Stomach smooth muscle (tissue), 2 donors: ENCODE results near the gene MED26.

Source experiments
- H3K27ac ChIP-seq: one replicate; pipeline ENCODE4 v1.7.0; 2013; ENCODE audit warnings: mild to moderate bottlenecking, low read length, inconsistent platforms
- H3K27me3 ChIP-seq, 2 donors: one replicate each; pipeline ENCODE4 v1.7.0; 2013; ENCODE audit warnings: low read length in 2 of 2; ENCODE audit not compliant: insufficient read depth in 2 of 2, control insufficient read depth in 1 of 2
- H3K36me3 ChIP-seq, 2 donors: one replicate each; pipeline ENCODE4 v1.7.0; 2013; ENCODE audit warnings: low read length in 2 of 2; ENCODE audit not compliant: control insufficient read depth in 2 of 2, insufficient read depth in 2 of 2
- H3K4me1 ChIP-seq: one replicate; pipeline ENCODE4 v1.7.0; 2013; ENCODE audit warnings: low read length; ENCODE audit not compliant: control insufficient read depth, insufficient read depth
- H3K4me3 ChIP-seq, 2 donors: one replicate each; pipeline ENCODE4 v1.7.0; 2013; ENCODE audit warnings: low read length in 2 of 2
- H3K9ac ChIP-seq, 2 donors: one replicate each; pipeline ENCODE4 v1.7.0; 2013; ENCODE audit warnings: low read length in 2 of 2, mild to moderate bottlenecking in 1 of 2
- H3K9me3 ChIP-seq, 2 donors: one replicate each; pipeline ENCODE4 v1.7.0; 2013; ENCODE audit warnings: low read length in 2 of 2; ENCODE audit not compliant: control insufficient read depth in 2 of 2
- donor health status: healthy.
- donor health status: Pancreatic carcinoma.

Gene MED26

DNA sequence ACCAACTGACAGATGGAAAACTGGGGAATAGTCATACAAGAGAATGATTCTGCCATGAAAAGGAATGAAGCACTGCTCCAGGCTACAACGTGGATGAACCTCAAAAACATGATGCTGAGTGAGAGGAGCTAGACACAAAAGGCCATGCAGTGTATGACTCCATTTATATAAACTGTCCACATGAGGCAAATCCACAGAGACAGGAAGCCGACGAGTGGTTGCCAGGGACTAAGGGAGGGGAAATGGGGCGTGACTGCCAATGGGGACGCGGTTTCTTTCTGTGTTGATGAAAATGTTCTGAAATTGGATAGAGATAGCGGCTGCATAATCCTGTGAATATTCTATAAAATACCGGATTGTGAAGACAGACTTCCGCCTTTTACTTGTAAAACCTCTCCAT is 21.7 kb upstream of the MED26 start:
- Histone ChIP-seq H3K27me3 (no peaks in the 10 kb centered on the region), H3K4me3 (no peak overlapping the region), H3K36me3 (peaks cover 52 to 53% of the 10 kb centered on the region in 2 donors), H3K9me3 (no peaks in the 10 kb centered on the region), H3K4me1 (peaks cover 2% of the 10 kb centered on the region), H3K9ac (no peak overlapping the region), H3K27ac (no peak overlapping the region)

DNA sequence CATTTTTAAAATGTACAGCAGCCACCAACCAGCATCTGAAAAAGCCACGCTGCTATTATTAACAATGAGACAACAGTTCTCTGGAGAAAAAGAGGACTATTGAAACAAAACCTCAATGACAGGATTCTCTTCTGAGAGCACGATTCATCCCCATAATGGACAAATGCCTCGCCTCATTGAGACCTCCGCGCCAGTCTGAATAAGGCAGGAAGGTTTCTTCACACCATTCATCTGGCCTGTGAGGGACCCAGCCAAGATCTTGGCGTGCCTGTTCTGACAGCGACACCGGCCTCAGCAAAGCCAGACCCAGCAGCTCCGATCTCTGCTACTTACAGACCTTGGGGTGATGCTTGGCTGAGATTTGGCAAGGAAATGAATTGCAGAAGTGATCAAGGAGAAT is 17.1 kb upstream of the MED26 start:
- peaks cover 36% of the 10 kb centered on the region in 2 donors for H3K36me3 ChIP-seq

DNA sequence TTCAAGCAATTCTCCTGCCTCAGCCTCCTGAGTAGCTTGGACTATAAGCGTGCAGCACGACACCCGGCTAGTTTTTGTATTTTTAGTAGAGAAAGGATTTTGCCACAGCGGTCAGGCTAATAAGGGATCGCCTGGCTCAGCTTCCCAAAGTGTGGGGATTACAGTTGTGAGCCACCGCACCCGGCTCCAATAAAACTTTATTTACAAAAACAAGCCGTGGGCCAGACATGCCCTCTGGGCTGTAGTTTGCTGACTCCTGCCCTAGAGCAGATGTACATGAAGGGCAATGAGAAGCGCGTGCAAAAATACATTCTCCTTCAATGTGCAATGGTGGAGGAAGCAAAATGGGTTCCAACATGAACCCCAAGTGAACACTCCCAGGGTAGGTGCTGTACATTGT is 13.7 kb upstream of the MED26 start:
- H3K9me3 ChIP-seq, result no peaks in the 10 kb centered on the region
- no peaks in the 10 kb centered on the region for H3K4me1 ChIP-seq
- no peaks in the 10 kb centered on the region for H3K27me3 ChIP-seq
- H3K4me3 ChIP-seq, result no peak overlapping the region
- no peak overlapping the region for H3K27ac ChIP-seq
- H3K36me3 ChIP-seq, result peaks cover 32 to 36% of the 10 kb centered on the region in 2 donors
- H3K9ac ChIP-seq, result no peak overlapping the region

More for the DNA sequence above, 17.1 kb upstream of the MED26 start:
- no peak overlapping the region for H3K9ac ChIP-seq
- no peaks in the 10 kb centered on the region for H3K9me3 ChIP-seq
- no peaks in the 10 kb centered on the region for H3K27me3 ChIP-seq
- no peak overlapping the region for H3K27ac ChIP-seq
- H3K4me1 ChIP-seq, result no peaks in the 10 kb centered on the region
- H3K4me3 ChIP-seq, result no peak overlapping the region

DNA sequence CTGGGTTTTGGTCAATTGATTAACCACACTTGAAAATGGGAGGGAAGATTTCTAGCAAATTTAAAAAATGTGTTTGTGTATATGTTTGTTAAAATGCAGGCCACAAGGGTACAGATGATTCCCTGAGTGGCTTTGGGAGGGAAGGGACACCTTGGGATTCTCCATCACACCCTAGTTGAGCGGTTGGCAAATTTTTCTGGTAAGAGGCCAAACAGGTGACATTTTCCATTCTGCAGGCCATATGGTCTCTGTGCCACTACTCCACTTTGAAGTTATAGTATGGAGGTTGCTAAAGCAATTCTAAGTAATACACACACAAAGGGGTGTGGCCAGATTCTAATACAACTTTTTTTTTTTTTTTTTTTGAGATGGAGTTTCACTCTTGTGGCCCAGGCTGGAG is 12.9 kb upstream of the MED26 start:
- Histone ChIP-seq H3K36me3 (peaks cover 25 to 31% of the 10 kb centered on the region in 2 donors), H3K4me3 (no peak overlapping the region)

DNA sequence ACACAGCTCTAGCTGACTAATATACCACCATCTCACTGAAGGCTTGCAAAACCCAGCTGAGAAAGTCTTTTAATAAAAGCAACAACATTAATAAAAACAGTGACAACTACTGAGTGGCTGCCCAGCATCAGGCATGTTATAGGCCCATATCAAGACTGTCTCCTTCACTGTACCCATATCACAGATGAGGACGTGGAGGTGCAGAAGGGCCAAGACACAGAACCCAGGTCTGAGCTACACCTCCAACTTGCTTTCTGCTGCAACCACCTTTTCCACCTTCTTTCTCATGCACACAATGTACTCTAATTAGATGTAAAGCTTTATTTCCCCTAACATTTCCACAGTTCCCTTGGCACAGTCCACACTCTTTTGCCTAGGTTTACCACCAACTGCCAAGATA is 10.7 kb upstream of the MED26 start:
- H3K9me3 ChIP-seq, result no peaks in the 10 kb centered on the region
- peaks cover 19 to 23% of the 10 kb centered on the region in 2 donors for H3K36me3 ChIP-seq
- H3K27me3 ChIP-seq, result no peaks in the 10 kb centered on the region
- no peak overlapping the region for H3K27ac ChIP-seq
- no peaks in the 10 kb centered on the region for H3K4me1 ChIP-seq
- H3K9ac ChIP-seq, result no peak overlapping the region
- no peak overlapping the region for H3K4me3 ChIP-seq

More for the DNA sequence above, 12.9 kb upstream of the MED26 start:
- H3K9me3 ChIP-seq, result no peaks in the 10 kb centered on the region
- no peaks in the 10 kb centered on the region for H3K27me3 ChIP-seq
- no peak overlapping the region for H3K27ac ChIP-seq
- no peak overlapping the region for H3K9ac ChIP-seq
- H3K4me1 ChIP-seq, result no peaks in the 10 kb centered on the region

DNA sequence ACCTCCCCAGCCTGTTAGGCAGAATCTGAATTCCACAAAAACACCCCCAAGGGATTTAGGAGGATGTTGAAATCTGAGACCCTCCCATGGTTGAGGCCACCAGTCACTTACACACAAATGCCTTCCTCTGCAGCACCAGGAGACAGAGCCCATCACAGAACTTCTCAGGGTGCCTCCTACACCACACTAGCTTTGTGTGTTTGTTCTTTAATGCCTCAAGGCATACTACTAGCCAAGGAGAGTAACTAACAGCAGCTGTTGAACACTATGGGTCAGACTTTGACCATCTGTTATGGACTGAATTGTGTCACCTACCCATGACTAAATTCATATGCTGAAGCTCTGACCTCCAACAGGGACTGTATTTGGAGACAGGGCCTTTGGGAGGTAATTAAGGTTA is 9.5 kb upstream of the MED26 start:
- Histone ChIP-seq H3K4me3 (no peak overlapping the region), H3K27ac (no peak overlapping the region), H3K4me1 (no peaks in the 10 kb centered on the region), H3K9ac (no peak overlapping the region), H3K36me3 (peaks cover 13 to 22% of the 10 kb centered on the region in 2 donors), H3K9me3 (no peaks in the 10 kb centered on the region), H3K27me3 (no peaks in the 10 kb centered on the region)

DNA sequence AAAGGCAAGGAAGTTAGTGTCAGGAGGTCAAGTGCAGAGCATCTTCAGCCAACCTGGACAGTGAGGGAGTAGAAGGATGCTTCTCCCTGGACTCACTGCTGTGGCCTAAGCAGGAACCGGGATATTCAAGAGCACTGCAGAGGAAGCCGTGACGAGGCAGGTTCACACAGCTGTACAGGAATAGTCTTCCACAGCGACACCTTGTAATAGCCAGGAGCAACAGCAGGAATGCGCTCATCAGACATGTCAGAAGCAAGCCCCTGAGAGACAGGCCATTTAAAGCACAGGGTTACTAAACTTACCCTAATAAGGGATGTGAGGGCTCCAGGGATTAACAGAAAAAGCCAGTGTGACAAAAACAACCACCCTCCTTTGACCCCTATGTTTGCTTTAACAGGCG is 3.5 kb upstream of the MED26 start:
- H3K4me1 ChIP-seq, result peaks cover 19% of the 10 kb centered on the region
- peaks cover 3 to 9% of the 10 kb centered on the region in 2 donors for H3K36me3 ChIP-seq
- H3K4me3 ChIP-seq, result no peak overlapping the region
- no peaks in the 10 kb centered on the region for H3K27me3 ChIP-seq
- no peak overlapping the region for H3K9ac ChIP-seq
- no peaks in the 10 kb centered on the region for H3K9me3 ChIP-seq
- H3K27ac ChIP-seq, result no peak overlapping the region

DNA sequence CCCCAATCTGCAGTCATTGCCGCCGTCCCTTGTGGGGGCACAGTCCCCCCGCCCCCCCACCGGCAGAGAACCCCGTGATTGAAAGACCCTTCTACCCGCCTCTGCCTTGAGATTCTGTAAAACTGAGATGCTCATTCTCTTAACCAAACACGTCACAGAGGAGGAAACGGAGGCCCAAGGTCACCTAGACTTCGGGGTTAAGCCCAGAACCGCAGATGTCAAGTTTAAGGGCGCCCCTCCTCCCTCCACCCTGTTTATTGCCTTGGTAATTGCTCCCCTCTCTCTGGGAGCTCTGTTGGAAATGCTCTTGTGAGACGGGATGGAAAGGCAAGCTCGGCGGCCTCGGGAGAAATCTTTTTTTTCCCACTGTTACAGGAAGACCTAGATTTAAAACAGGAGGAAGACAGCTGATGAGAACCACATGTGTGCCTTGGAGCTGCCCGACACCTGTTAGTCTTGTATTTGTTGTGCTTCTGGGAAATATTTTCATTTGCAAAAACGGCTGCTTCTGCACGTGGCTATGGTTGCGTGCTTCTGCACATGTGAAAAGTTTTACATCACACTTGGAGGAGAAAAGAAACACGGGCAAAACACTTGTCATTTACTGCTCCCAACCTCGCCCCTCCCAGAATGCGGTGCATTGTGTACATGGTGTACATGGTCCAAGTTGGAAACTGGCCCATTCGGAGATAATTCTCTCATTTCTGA is 1.1 kb upstream of the MED26 start:
- H3K27ac ChIP-seq, result peak overlapping the region; percentile 87
- H3K27me3 ChIP-seq, result no peaks in the 10 kb centered on the region
- H3K36me3 ChIP-seq, result peaks cover 3 to 12% of the 10 kb centered on the region in 2 donors
- H3K4me1 ChIP-seq, result peaks cover 21% of the 10 kb centered on the region
- H3K9me3 ChIP-seq, result no peaks in the 10 kb centered on the region
- H3K9ac ChIP-seq, result peak overlapping the region; percentile 71 to 77
- peak overlapping the region; percentile 58 to 84 for H3K4me3 ChIP-seq

DNA sequence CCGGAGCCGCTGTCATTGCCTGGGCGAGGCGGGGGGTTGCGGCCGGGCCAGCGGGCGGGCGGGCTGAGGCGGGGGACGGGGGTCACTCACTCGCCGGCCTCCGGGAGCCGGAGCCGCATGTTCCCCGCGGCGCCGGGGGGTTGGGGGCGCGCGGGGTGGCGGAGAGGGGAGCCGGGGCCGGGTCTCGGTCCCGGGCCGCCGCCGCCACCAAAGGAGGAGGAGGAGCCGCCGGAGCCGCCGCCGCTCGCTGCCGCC is 149 bp downstream of the MED26 start:
- Histone ChIP-seq H3K27ac (peak overlapping the region; percentile 53), H3K27me3 (no peaks in the 10 kb centered on the region), H3K4me1 (peaks cover 21% of the 10 kb centered on the region), H3K4me3 (peak overlapping the region; percentile 83 to 92), H3K9me3 (no peaks in the 10 kb centered on the region), H3K9ac (peak overlapping the region; percentile 88 to 92), H3K36me3 (peaks cover 0 to 12% of the 10 kb centered on the region in 2 donors)

DNA sequence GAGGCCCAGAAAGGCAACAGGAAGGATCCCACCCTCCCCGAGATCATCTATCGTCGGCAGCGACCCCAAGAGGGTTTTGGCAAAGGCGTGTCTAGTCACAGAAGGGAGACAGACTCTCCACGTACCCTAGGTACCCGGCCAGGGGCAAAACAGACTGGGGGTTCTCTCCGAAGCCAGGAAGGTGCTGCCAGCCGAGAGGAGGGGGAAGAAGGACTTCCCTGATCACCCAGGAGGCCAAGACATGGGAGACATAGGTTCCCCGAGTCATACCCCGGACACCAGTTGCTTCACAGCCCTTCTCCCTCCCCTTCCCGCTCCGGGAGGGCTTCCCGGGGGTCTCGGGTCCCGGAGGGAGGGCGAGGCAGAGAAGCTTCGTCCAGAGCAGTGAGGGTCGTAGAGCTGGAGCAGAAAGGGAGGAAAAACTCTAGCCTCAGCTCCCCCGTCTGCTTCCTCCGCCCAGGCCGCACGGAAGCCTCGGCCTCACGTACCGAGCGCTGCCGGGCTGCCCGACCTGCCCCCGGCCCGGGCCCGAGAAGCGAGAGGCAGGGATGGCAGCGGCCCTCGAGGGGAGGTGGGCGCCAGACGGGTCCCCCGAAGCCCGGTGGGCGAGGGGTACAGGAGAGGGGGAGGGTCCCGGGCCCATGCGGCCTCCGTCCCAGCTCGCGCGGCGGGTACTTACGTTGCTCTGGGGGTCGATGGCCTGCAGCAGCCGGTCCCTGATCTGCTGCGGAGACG is 644 bp downstream of the MED26 start:
- Histone ChIP-seq H3K9me3 (no peaks in the 10 kb centered on the region), H3K27ac (peak overlapping the region; percentile 53), H3K9ac (peak overlapping the region; percentile 88 to 92), H3K36me3 (peaks cover 0 to 10% of the 10 kb centered on the region in 2 donors), H3K27me3 (no peaks in the 10 kb centered on the region), H3K4me3 (peak overlapping the region; percentile 83 to 92), H3K4me1 (peaks cover 24% of the 10 kb centered on the region)

DNA sequence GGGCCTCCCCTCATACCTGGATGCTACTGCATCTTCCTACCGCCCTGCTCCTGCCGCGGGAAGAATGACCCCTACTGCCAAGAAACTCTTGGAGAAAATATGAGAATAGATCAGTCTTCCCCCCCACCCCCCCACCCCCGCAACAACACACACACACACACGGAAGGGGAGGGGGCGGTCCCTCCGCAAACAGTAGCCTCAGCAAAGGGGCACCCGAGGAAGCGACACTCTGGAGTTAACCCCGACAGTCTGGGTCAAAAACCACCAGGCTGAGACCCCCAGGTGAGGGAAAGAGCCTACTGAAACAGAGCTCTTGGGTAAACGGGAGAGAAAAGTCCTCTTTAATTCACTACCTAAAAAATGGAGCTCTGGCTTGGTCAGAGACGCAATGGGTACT is 1.2 kb downstream of the MED26 start:
- H3K27me3 ChIP-seq, result no peaks in the 10 kb centered on the region
- H3K9ac ChIP-seq, result peak overlapping the region; percentile 88 to 92
- no peak overlapping the region for H3K27ac ChIP-seq
- peak overlapping the region; percentile 83 to 92 for H3K4me3 ChIP-seq
- no peaks in the 10 kb centered on the region for H3K9me3 ChIP-seq
- H3K36me3 ChIP-seq, result peaks cover 0 to 10% of the 10 kb centered on the region in 2 donors
- H3K4me1 ChIP-seq, result peaks cover 28% of the 10 kb centered on the region
